ENCODE measurements around the gene LYST. TPM values are rescaled to one million over a fixed set of nuclear protein-coding genes. Genes with fewer than 3 reads are reported as not detected.

Gene LYST
- total RNA-seq, 2 experiments from 2014 or later = 4.0 to 8.2 TPM

DNA sequence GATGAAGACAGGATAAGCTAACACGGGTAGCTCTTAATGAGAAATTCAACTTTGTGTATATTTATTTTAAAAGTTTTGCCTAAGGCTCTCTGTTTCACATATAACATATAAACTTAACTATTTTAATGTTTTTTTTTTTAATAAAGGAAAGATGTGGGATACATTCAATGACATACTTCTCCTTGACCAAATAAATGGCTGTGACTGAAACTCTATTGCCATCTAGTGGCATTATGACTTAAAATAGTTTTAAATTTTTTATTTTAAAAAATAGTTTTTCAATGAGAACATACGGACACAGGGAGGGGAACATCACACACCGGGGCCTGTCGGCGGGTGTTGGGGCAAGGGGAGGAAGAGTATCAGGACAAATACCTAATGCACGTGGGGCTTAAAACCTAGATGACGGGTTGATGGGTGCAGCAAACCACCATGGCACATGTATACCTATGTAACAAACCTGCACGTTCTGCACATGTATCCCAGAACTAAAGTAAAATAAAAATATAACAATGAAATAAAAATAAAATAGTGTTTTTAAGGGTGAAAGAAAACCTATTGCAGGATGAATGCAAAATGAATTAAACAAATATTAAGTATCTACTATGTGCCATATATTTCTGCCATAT, 83.4 kb downstream of the LYST start:
- DNase-seq (ENCODE audit: low spot score) = peak; percentile 47
- Histone ChIP-seq H3K4me1 (ENCODE audit: insufficient read depth, low read length, poor library complexity, severe bottlenecking) (no peaks in the 10 kb centered on the region), H4K20me1 (ENCODE audit: insufficient read depth, low read length) (no peaks in the 10 kb centered on the region), H3K9me3 (ENCODE audit: low read length) (no peaks in the 10 kb centered on the region), H3K4me2 (ENCODE audit: low read length) (no peak overlapping the region), H2AFZ (ENCODE audit: low read length) (no peak overlapping the region), H3K79me2 (ENCODE audit: insufficient read depth, low read depth, low read length) (no peaks in the 10 kb centered on the region), H3K9me2 (ENCODE audit: insufficient read depth, low read length) (no peaks in the 10 kb centered on the region), H3K36me3 (ENCODE audit: insufficient read depth, low read length) (no peaks in the 10 kb centered on the region), H3K4me3 (ENCODE audit: low read depth, low read length, poor library complexity, severe bottlenecking) (no peak overlapping the region), H3K27ac (ENCODE audit: low read depth, low read length, poor library complexity, severe bottlenecking) (no peak overlapping the region)
- intact Hi-C loops (cut with micrococcal nuclease; ENCODE audit: unreplicated experiment) = loop anchor here (1.0 to 10.0 kb wide), 2 partner anchors 270 to 678 kb away; no protein-coding TSS in a partner anchor
- CTCF ChIA-PET (ENCODE audit: unreplicated experiment) = interaction anchor here (1.5 kb wide), 1 partner anchor 60 kb away, joined by 6 read pairs; no protein-coding TSS in a partner anchor
- TF ChIP-seq EZH2phosphoT487 (IDR thresholded peaks at IDR 0.05; ENCODE audit: borderline replicate concordance, low read depth, low read length) = no peak
- TF ChIP-seq, protein P1, sequence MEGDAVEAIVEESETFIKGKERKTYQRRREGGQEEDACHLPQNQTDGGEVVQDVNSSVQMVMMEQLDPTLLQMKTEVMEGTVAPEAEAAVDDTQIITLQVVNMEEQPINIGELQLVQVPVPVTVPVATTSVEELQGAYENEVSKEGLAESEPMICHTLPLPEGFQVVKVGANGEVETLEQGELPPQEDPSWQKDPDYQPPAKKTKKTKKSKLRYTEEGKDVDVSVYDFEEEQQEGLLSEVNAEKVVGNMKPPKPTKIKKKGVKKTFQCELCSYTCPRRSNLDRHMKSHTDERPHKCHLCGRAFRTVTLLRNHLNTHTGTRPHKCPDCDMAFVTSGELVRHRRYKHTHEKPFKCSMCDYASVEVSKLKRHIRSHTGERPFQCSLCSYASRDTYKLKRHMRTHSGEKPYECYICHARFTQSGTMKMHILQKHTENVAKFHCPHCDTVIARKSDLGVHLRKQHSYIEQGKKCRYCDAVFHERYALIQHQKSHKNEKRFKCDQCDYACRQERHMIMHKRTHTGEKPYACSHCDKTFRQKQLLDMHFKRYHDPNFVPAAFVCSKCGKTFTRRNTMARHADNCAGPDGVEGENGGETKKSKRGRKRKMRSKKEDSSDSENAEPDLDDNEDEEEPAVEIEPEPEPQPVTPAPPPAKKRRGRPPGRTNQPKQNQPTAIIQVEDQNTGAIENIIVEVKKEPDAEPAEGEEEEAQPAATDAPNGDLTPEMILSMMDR (conservative IDR thresholded peaks at IDR 0.05; ENCODE audit: low read length) = peak; percentile 77
- POLR2A ChIA-PET = interaction anchor here (0.7 to 2.3 kb wide), 4 partner anchors 9 to 1190 kb away, joined by 3 to 11 read pairs (median 3); no protein-coding TSS in a partner anchor
- no TSS peak for BruUV-seq (replicated peaks)

DNA sequence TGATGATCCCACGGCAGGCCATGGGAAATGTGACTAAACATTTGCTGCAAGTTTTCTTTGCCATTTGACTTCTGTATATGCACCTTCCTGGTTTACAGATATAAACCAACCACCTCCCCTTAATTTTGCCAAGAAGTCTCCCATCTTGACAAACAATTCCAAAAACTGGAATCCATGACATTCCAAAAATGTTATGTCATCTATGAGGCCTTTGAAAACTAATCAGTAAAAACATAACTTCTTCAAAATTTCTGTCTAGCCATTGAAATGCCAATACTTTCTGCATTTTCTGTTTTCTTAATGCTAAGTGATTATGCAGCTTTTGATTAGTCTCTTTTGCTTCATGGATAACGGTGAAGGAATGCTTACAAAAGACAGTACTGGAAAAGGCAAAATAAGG, 84.1 kb downstream of the LYST start:
- Histone ChIP-seq H3K4me3 (ENCODE audit: low read depth, low read length, poor library complexity, severe bottlenecking) (no peak overlapping the region), H3K79me2 (ENCODE audit: insufficient read depth, low read depth, low read length) (no peaks in the 10 kb centered on the region), H3K27ac (ENCODE audit: low read depth, low read length, poor library complexity, severe bottlenecking) (no peak overlapping the region), H3K4me1 (ENCODE audit: insufficient read depth, low read length, poor library complexity, severe bottlenecking) (no peaks in the 10 kb centered on the region), H3K36me3 (ENCODE audit: insufficient read depth, low read length) (no peaks in the 10 kb centered on the region), H4K20me1 (ENCODE audit: insufficient read depth, low read length) (no peaks in the 10 kb centered on the region), H3K9me2 (ENCODE audit: insufficient read depth, low read length) (no peaks in the 10 kb centered on the region), H3K9me3 (ENCODE audit: low read length) (no peaks in the 10 kb centered on the region), H2AFZ (ENCODE audit: low read length) (no peak overlapping the region), H3K4me2 (ENCODE audit: low read length) (no peak overlapping the region)
- no peak for TF ChIP-seq EZH2phosphoT487 (IDR thresholded peaks at IDR 0.05; ENCODE audit: borderline replicate concordance, low read depth, low read length)
- TF ChIP-seq, protein P1 (conservative IDR thresholded peaks at IDR 0.05; ENCODE audit: low read length) = no peak
- ChIA-PET CTCF (ENCODE audit: unreplicated experiment) (no interaction called here), POLR2A (interaction anchor here (0.7 to 2.3 kb wide), 5 partner anchors 9 to 1191 kb away, joined by 3 to 11 read pairs (median 3); no protein-coding TSS in a partner anchor)
- intact Hi-C loops (cut with micrococcal nuclease; ENCODE audit: unreplicated experiment) = loop anchor here (10.0 kb wide), 1 partner anchor 678 kb away; no protein-coding TSS in a partner anchor
- no peak for DNase-seq (ENCODE audit: low spot score)
- no TSS peak for BruUV-seq (replicated peaks)

DNA sequence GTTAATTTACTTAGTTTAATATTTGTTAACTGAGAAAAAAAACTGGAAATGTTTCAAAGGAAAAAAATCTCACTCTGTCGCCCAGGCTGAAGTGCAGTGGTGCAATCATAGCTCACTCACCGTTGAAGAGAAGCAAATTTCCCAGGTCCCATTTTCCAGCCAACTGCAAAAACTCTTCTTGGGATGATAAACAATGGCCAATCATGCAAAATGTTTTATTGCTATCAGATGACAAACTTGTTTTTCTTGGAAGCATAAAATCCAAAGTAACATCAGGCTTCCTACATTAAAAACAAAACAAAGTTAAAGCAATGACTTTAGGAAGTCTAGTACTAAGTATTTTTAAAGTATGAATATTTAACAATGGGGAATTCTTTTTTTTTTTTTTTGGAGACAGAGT, 84.9 kb downstream of the LYST start:
- no peak overlapping the region for H2AFZ ChIP-seq (ENCODE audit: low read length)
- no peak overlapping the region for H3K4me3 ChIP-seq (ENCODE audit: low read depth, low read length, poor library complexity, severe bottlenecking)
- TF ChIP-seq, protein P1 (conservative IDR thresholded peaks at IDR 0.05; ENCODE audit: low read length) = no peak
- no peak for TF ChIP-seq EZH2phosphoT487 (IDR thresholded peaks at IDR 0.05; ENCODE audit: borderline replicate concordance, low read depth, low read length)
- no peaks in the 10 kb centered on the region for H3K9me2 ChIP-seq (ENCODE audit: insufficient read depth, low read length)
- H3K27ac ChIP-seq (ENCODE audit: low read depth, low read length, poor library complexity, severe bottlenecking) = no peak overlapping the region
- no peak for DNase-seq (ENCODE audit: low spot score)
- no TSS peak for BruUV-seq (replicated peaks)
- intact Hi-C loops (cut with micrococcal nuclease; ENCODE audit: unreplicated experiment) = loop anchor here (10.0 kb wide), 1 partner anchor 677 kb away; no protein-coding TSS in a partner anchor
- no peaks in the 10 kb centered on the region for H3K9me3 ChIP-seq (ENCODE audit: low read length)
- no peaks in the 10 kb centered on the region for H3K79me2 ChIP-seq (ENCODE audit: insufficient read depth, low read depth, low read length)
- no peaks in the 10 kb centered on the region for H3K36me3 ChIP-seq (ENCODE audit: insufficient read depth, low read length)
- no peaks in the 10 kb centered on the region for H4K20me1 ChIP-seq (ENCODE audit: insufficient read depth, low read length)
- CTCF ChIA-PET (ENCODE audit: unreplicated experiment) = interaction anchor here (1.0 kb wide), 1 partner anchor 61 kb away, joined by 4 read pairs; no protein-coding TSS in a partner anchor
- no peaks in the 10 kb centered on the region for H3K4me1 ChIP-seq (ENCODE audit: insufficient read depth, low read length, poor library complexity, severe bottlenecking)
- POLR2A ChIA-PET = interaction anchor here (0.7 kb wide), 2 partner anchors 68 to 137 kb away, joined by 3 to 10 read pairs; no protein-coding TSS in a partner anchor
- H3K4me2 ChIP-seq (ENCODE audit: low read length) = no peak overlapping the region

Data from OCI-LY7 (cell line).